GM10266 (cell line): ENCODE data around the gene FKBP4.
A peak's percentile ranks its signal among the peaks of the same experiment; 100 is the strongest.

ENCODE experiments used
- DNase-seq: peaks from one replicate; pipeline ENCODE4 v3.0.0; 2012; ENCODE audit errors: extremely low spot score
- CTCF ChIP-seq: IDR thresholded peaks from 2 replicates; pipeline ENCODE4 v1.5.1; 2012; ENCODE audit warnings: mild to moderate bottlenecking, low read depth; ENCODE audit not compliant: control insufficient read depth, insufficient read depth; ENCODE audit errors: missing control alignments

FKBP4 gene

GRCh38 chr12:2845280-2845679, 50.5 kb downstream of the FKBP4 start:
- no peak for TF ChIP-seq CTCF
- DNase-seq = no peak

- TF ChIP-seq CTCF = no peak
- no peak for DNase-seq
Measured at GRCh38 chr12:2851931-2852330, 57.2 kb downstream of the FKBP4 start.

GRCh38 chr12:2853626-2854025, 58.9 kb downstream of the FKBP4 start:
- peak; percentile 64 for DNase-seq
- peak; percentile 67 for TF ChIP-seq CTCF
